Activated CD4-positive, alpha-beta T cell treated with anti-CD3 and anti-CD28 coated beads, Interleukin-2, amount 50 U/mL, for 1 hour (primary cell): ENCODE measurements around the gene PPP2R2B.

ENCODE experiments used
- DNase-seq: peaks from one replicate; pipeline ENCODE4 v3.0.0-alpha.2; 2020

The PPP2R2B gene

DNA sequence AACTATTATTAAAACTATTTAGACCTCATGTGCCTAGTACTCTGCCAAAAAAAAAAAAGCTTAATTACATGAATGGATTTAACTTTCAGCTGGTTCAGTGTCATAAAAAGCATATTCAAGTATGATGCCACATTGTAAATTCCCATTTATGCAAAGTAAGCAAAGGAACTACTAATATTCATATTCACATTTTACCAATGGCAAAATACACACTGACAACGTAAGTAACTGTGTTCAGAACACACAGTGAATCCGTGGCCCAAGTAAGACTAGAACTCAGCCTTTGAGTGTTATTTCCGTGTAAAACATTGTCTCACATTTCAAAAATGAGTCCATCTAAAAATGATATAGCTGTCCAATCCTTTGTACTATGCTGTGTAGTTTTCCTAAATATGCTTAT lies 56.8 kb downstream of the PPP2R2B start:
- no peak for DNase-seq

GRCh38 chr5:146820987-146821386 lies 57.6 kb downstream of the PPP2R2B start:
- DNase-seq, result no peak

- no peak for DNase-seq
Measured at GRCh38 chr5:146818822-146819221, 59.7 kb downstream of the PPP2R2B start.

DNA sequence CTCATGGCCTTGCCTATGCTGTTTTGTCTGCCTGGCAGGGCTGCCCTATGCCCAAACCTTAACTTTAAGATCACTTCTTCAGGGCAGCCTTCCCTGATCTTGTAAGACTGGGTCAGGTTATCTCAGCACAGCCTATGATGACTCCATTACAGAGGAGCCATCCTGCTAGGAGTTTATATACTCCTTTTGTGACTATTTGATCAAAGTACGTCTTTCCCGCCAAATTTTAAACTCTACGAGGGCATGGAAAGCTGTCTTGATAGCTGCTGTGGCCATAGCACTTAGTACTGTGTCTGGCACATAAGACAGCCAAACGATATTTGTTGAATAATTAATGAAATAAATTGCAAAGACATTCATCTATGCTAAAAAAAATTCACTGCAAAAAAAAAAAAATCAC lies 60.6 kb downstream of the PPP2R2B start:
- no peak for DNase-seq

- no peak for DNase-seq
Measured at GRCh38 chr5:146816775-146817387, 61.7 kb downstream of the PPP2R2B start.

DNA sequence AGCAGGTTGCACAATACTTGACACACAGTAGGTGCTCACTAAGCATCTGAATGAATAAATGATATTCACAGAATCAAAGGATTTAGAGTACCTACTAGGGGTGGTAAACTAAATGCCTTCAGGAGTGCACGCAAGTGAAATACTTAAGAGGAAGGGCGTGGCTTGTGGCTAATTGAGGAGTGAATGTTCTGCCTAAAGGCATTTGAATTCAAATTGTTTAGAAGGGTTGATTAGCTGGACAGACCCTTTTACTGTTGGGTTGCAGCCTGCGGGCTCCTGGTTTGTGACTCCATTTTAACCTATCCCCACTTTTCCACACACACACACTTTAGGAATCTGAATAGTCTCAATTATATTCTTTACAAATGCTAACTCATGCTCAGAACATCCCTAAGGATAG lies 63.1 kb downstream of the PPP2R2B start:
- no peak for DNase-seq

DNA sequence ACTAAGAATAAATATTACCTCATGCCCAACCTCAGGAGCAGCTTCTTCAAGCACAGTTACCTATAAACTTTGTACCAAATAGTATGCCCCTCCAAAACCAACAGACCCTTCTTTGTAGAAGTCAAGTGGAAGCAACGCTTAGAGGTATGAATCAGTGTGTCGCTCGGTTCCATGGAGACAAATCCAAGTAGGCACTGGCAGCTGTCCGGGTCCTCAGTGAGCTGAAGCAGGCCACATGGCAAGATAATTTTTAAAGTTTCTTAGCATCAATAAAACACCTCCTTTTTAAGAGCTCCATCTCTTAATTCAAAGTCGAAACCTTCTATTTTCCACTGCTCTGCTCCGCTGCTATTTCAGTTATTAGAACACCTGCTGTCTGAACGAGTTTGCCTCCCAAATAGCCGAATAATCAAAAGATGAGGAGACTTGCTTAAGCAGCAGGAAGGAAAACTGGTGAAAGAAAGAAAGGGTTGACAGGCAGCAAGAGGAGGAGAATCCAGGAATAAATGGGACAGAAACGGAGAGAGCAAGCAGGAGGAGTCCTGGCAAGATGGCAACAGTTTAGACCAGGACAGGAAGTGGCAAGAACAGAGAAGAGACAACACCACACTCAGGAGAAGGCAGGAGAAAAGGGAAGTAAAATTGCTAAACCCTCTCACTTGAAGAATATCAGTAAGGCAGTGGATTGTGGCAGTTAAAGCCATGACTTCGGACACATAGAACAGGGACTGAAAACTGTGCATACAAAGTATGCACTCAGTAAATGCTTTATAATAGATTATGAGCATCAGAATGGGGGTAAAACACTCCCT lies 65.0 kb downstream of the PPP2R2B start:
- DNase-seq, result no peak

GRCh38 chr5:146805081-146805480 lies 73.5 kb downstream of the PPP2R2B start:
- DNase-seq, result no peak

GRCh38 chr5:146802945-146803522 lies 75.5 kb downstream of the PPP2R2B start:
- DNase-seq, result no peak

DNA sequence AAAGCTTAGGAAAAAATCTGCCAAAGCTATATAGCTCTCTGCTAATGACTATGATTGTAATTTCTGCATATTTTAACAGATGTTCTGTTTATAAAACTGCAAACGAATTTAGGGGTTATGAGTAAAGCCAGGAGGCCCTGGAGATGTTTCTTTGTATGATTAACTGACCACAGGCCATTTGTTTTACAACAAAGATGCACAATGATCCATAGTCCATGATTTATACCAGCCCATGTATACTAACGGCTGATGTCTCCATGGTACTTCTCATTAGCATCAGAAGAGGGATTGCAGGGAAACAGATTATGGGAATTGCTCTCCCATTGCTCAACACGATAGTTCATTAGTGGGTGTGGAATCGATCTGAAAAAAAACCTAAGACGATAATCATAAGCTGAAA lies 78.9 kb downstream of the PPP2R2B start:
- no peak for DNase-seq

GRCh38 chr5:146799231-146799630 lies 79.3 kb downstream of the PPP2R2B start:
- no peak for DNase-seq

GRCh38 chr5:146797658-146798057 lies 80.9 kb downstream of the PPP2R2B start:
- DNase-seq, result no peak

DNA sequence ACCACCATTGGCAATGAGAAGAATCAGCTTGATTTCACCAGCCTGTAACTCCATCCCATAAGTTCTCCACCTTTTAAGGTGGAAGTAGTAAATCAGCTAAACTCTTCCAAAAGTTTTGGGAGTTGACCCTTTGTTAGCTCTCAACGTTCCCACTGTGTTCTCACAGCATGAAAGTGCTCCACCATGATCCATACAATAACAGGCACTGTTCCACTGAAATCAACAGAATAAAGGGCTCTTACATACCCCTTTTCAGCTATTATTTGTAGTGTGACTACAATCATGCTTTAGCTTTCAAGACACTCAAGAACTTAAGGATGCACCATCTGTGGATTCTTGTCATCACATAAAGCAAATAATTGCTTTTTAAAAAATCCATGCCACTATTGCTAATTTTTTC lies 81.6 kb downstream of the PPP2R2B start:
- no peak for DNase-seq

GRCh38 chr5:146796144-146796543 lies 82.4 kb downstream of the PPP2R2B start:
- no peak for DNase-seq

DNA sequence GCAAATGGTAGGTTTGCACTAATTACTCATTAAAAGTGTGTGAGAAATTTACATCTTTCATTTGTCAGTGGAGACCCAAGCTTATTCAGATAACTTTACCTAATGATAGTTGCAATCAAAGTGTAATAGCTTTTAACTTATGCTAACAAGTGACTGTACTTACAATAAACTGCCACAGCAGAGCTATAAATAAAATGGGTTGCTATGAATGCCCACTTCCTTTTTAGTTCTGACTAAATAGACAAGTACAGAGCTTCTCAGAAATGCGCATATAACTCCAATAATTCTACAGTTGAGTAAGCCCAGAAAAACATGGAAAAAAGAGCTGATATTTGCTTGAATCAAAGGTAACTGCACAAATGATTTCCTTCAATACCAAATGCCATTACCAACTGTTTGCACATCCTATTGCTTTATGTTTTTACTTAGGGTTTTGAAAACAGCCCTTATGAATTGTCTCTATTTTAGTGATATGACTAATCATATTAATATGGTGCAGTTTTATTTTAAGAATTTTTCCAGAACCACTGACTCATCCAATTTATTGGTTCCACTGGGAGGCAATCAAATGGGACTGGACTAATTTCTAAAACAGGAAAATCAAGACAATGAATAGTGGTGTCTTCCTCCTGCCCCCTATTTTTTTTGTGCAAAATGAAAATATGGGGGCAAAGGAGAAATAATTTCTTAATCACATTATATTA lies 84.1 kb downstream of the PPP2R2B start:
- DNase-seq, result no peak

DNA sequence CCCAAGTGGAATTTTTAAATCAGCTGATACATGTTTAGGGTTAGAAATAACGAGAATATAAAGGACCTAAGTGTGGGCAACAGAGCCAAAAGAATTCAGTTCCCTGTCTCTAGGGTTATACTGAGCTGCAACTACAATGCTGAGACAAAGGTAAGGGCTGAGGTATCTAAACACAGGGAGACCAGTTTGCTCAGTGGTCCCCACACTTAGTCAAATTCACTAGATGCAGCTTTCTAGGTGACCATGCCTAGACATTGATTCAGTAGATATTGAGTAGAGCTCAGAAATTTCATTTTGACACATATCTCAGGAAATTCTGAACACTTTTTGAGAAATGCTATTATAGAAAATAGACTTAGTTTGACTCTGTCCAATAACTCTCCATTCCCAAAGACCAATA lies 84.8 kb downstream of the PPP2R2B start:
- no peak for DNase-seq

DNA sequence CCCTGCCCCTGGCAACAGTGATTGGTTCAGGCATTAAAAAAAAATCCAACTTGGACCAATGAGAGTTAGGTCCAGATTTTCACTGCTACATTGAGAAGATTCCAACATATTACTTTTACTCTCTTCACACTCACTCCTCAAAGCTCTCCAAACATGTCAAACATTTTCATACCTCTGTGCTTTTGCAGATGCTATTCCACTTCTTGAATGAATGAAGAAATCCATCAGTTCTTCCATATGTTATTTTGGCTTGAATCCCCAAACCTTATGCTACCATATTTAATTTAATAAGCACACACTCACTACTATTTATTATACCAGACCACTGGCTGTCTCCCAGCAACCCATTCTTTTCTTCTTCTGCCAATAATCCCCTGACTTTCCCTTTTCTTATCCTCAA lies 87.1 kb downstream of the PPP2R2B start:
- no peak for DNase-seq

- DNase-seq, result no peak
Measured at GRCh38 chr5:146789712-146790653, 88.6 kb downstream of the PPP2R2B start.

DNA sequence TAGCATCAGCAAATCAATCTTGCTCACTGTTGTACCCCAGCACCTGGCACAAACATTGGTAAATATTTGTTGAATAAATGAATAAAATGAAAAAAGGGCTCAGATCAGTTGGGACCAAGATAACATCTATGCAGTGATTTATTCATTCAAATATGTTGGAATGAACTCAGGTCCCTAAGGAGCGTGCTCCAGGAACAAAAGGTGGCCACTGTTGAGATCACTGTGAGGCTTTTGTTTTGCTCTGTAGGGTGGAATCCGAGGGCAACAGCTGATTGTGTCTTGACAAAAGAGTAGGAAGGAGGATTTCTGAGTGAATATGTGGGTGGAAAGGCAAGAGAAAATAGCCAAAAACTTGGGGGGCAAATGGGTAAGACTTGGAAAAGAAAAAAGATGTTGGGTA lies 89.7 kb downstream of the PPP2R2B start:
- DNase-seq, result no peak

- DNase-seq, result no peak
Measured at GRCh38 chr5:146785065-146785464, 93.5 kb downstream of the PPP2R2B start.

GRCh38 chr5:146781157-146781556 lies 97.4 kb downstream of the PPP2R2B start:
- DNase-seq, result no peak

- DNase-seq, result no peak
Measured at GRCh38 chr5:146779211-146779869, 99.2 kb downstream of the PPP2R2B start.
